Measurements from ENCODE around the gene SPIRE2. TPM values are rescaled to one million over a fixed set of nuclear protein-coding genes. Genes with fewer than 3 reads are reported as not detected.

The SPIRE2 gene
- total RNA-seq, 1 donor = 0.72 TPM

- Histone ChIP-seq H3K4me2 (ENCODE audit: insufficient read depth, low read length) (no peak overlapping the region), H3K4me3 (ENCODE audit: insufficient read depth, low read length) (no peak overlapping the region), H4K20me1 (ENCODE audit: insufficient read depth, low read length) (peaks cover 24% of the 10 kb centered on the region), H3K36me3 (ENCODE audit: insufficient read depth, low read length) (peaks cover 64% of the 10 kb centered on the region), H3K4me1 (ENCODE audit: insufficient read depth, low read length) (no peaks in the 10 kb centered on the region), H3K27ac (ENCODE audit: low read depth, low read length) (no peak overlapping the region), H2AFZ (ENCODE audit: low read length) (no peak overlapping the region), H3K27me3 (ENCODE audit: insufficient read depth, low read length) (no peaks in the 10 kb centered on the region), H3K9me3 (ENCODE audit: low read depth, low read length) (no peaks in the 10 kb centered on the region), H3K79me2 (ENCODE audit: insufficient read depth, low read length) (no peaks in the 10 kb centered on the region)
- no peak for TF ChIP-seq CTCF (IDR thresholded peaks at IDR 0.05; ENCODE audit: extremely low read depth, low read depth, low read length)
- DNase-seq (ENCODE audit: insufficient read length, low spot score, missing footprints) = peak; percentile 88
Observed at GRCh38 chr16:89903908-89904515, 75.7 kb downstream of the SPIRE2 start.

GRCh38 chr16:89904606-89905510, 76.6 kb downstream of the SPIRE2 start:
- no peaks in the 10 kb centered on the region for H3K27me3 ChIP-seq (ENCODE audit: insufficient read depth, low read length)
- peaks cover 24% of the 10 kb centered on the region for H4K20me1 ChIP-seq (ENCODE audit: insufficient read depth, low read length)
- no peak overlapping the region for H3K4me2 ChIP-seq (ENCODE audit: insufficient read depth, low read length)
- no peak overlapping the region for H2AFZ ChIP-seq (ENCODE audit: low read length)
- TF ChIP-seq CTCF (IDR thresholded peaks at IDR 0.05; ENCODE audit: extremely low read depth, low read depth, low read length) = no peak
- H3K9me3 ChIP-seq (ENCODE audit: low read depth, low read length) = no peaks in the 10 kb centered on the region
- peaks cover under 1% of the 10 kb centered on the region for H3K4me1 ChIP-seq (ENCODE audit: insufficient read depth, low read length)
- H3K79me2 ChIP-seq (ENCODE audit: insufficient read depth, low read length) = no peaks in the 10 kb centered on the region
- H3K36me3 ChIP-seq (ENCODE audit: insufficient read depth, low read length) = peaks cover 66% of the 10 kb centered on the region
- no peak overlapping the region for H3K4me3 ChIP-seq (ENCODE audit: insufficient read depth, low read length)
- peak; percentile 60 for DNase-seq (ENCODE audit: insufficient read length, low spot score, missing footprints)
- H3K27ac ChIP-seq (ENCODE audit: low read depth, low read length) = no peak overlapping the region

GRCh38 chr16:89905511-89906139, 77.3 kb downstream of the SPIRE2 start:
- H2AFZ ChIP-seq (ENCODE audit: low read length) = no peak overlapping the region
- H3K9me3 ChIP-seq (ENCODE audit: low read depth, low read length) = no peaks in the 10 kb centered on the region
- peaks cover 3% of the 10 kb centered on the region for H3K4me1 ChIP-seq (ENCODE audit: insufficient read depth, low read length)
- peaks cover 67% of the 10 kb centered on the region for H3K36me3 ChIP-seq (ENCODE audit: insufficient read depth, low read length)
- H3K4me2 ChIP-seq (ENCODE audit: insufficient read depth, low read length) = no peak overlapping the region
- H3K27ac ChIP-seq (ENCODE audit: low read depth, low read length) = no peak overlapping the region
- peak; percentile 96 for DNase-seq (ENCODE audit: insufficient read length, low spot score, missing footprints)
- H3K79me2 ChIP-seq (ENCODE audit: insufficient read depth, low read length) = no peaks in the 10 kb centered on the region
- H4K20me1 ChIP-seq (ENCODE audit: insufficient read depth, low read length) = peaks cover 23% of the 10 kb centered on the region
- no peak overlapping the region for H3K4me3 ChIP-seq (ENCODE audit: insufficient read depth, low read length)
- TF ChIP-seq CTCF (IDR thresholded peaks at IDR 0.05; ENCODE audit: extremely low read depth, low read depth, low read length) = no peak
- H3K27me3 ChIP-seq (ENCODE audit: insufficient read depth, low read length) = no peaks in the 10 kb centered on the region

Data from osteoblast (primary cell).